Liver (tissue), 3 donors: ENCODE results near the gene GPC1.

Source experiments
- REST ChIP-seq: IDR thresholded peaks from 2 replicates; pipeline ENCODE4 v1.6.1; 2016; ENCODE audit warnings: antibody characterized with exemption, mild to moderate bottlenecking
- SP1 ChIP-seq: IDR thresholded peaks from 2 replicates; pipeline ENCODE4 v1.6.1; 2018; ENCODE audit warnings: antibody characterized with exemption, mild to moderate bottlenecking
- YY1 ChIP-seq: IDR thresholded peaks from 2 replicates; pipeline ENCODE4 v1.6.1; 2016; ENCODE audit warnings: antibody characterized with exemption, mild to moderate bottlenecking
- TF ChIP-seq, protein P1 (sequence below): fragments of 150-350 bp; IDR thresholded peaks from 2 replicates; pipeline ENCODE4 v1.5.1; 2017; ENCODE audit warnings: improper control_type of control experiment, low read depth, low read length; ENCODE audit not compliant: missing input control
- donor health status: healthy.
- donor health status: healthy.

GRCh38 chr2:240507778-240508251 lies 72.4 kb downstream of the GPC1 start:
- TF ChIP-seq SP1 (no peak), REST (no peak), YY1 (no peak)
- TF ChIP-seq, protein P1, sequence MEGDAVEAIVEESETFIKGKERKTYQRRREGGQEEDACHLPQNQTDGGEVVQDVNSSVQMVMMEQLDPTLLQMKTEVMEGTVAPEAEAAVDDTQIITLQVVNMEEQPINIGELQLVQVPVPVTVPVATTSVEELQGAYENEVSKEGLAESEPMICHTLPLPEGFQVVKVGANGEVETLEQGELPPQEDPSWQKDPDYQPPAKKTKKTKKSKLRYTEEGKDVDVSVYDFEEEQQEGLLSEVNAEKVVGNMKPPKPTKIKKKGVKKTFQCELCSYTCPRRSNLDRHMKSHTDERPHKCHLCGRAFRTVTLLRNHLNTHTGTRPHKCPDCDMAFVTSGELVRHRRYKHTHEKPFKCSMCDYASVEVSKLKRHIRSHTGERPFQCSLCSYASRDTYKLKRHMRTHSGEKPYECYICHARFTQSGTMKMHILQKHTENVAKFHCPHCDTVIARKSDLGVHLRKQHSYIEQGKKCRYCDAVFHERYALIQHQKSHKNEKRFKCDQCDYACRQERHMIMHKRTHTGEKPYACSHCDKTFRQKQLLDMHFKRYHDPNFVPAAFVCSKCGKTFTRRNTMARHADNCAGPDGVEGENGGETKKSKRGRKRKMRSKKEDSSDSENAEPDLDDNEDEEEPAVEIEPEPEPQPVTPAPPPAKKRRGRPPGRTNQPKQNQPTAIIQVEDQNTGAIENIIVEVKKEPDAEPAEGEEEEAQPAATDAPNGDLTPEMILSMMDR = no peak
